ENCODE results near the gene AP1S1. TPM values are rescaled to one million over a fixed set of nuclear protein-coding genes. Genes with fewer than 3 reads are reported as not detected.
A peak's percentile ranks its signal among the peaks of the same experiment; 100 is the strongest.

Gene AP1S1
- total and polyA plus RNA-seq, 2 donors (not counting 1 experiment from before 2014, with no cell fraction given) = 10.3 to 16.3 TPM

DNA sequence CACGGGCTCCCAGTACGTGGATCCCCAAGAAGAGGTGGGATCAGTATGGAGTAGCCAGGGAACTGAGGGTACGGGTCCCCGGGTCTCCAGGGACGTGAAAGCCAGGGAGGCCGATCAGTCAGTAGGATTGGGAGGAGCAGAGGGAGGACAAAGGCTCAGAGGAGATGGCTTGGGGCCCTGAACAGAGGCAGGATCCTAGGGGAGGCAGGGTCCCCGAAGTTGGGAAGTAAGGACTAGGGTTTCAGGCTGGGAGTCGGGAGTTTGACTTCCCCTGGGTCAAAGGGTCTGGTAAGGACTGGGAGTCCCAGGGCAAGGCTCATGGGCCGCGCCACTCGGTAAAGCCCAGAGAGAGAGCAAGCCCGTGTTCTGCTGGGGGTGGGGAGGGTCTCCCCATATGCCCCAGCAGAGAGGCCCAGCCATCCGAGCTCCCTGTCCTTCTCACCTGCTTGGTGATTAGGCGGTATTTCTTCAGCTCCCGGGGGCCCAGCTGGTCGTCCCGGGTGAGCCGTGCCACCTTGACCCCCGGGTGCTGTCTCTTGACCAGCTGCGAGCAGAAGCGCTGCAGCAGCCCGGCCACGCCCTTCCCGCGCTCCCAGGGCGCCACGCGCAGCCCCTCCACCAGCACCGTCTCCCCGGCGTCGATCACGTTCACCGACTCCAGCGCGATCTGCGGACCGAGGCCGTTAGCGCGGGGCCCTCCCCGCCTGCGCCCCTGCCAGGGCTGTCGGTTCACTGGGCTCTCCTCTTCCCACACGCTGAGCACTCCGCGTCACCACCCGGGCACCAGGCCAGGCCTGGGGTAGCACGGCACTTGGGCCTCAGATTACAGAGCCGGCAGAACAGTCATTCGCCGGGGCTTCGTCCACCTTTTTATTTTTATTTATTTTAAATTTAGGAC is 18.8 kb downstream of the AP1S1 start:
- Mint-ChIP-seq H3K27ac (peak overlapping the region; percentile 56), H3K4me3 (peak overlapping the region; percentile 50), H3K27me3 (peaks cover 82% of the 10 kb centered on the region), H3K9me3 (ENCODE audit: insufficient read depth) (no peaks in the 10 kb centered on the region), H3K4me1 (peaks cover 44% of the 10 kb centered on the region)
- Histone ChIP-seq H3K79me2 (ENCODE audit: control insufficient read depth, insufficient read depth, low read length) (no peaks in the 10 kb centered on the region), H3K9me3 (ENCODE audit: control extremely low read depth in 1 of 3, control insufficient read depth in 2 of 3, insufficient read depth in 1 of 3, low read length in 2 of 3) (peaks cover 0 to 51% (median 1%) of the 10 kb centered on the region in 3 donors), H3K4me1 (ENCODE audit: control insufficient read depth in 2 of 2, insufficient read depth in 2 of 2, low read length in 2 of 2) (peaks cover 53 to 59% of the 10 kb centered on the region in 2 donors), H3K27ac (ENCODE audit: low read length in 2 of 2) (no peak overlapping the region), H4K20me1 (ENCODE audit: control insufficient read depth, insufficient read depth, low read length, poor library complexity, severe bottlenecking) (no peaks in the 10 kb centered on the region), H3K4me3 (ENCODE audit: control extremely low read depth in 1 of 5, extremely low read depth in 1 of 5, insufficient read depth in 1 of 5, low read depth in 2 of 5, low read length in 4 of 5) (peak overlapping the region in 1 of 5 experiments; percentile 23), H3K27me3 (replicated peaks in 1 of 4; ENCODE audit: control extremely low read depth in 1 of 4, control insufficient read depth in 3 of 4, insufficient read depth in 4 of 4, low read length in 3 of 4) (peaks cover 0 to 100% (median 84%) of the 10 kb centered on the region in 4 experiments), H3K9ac (ENCODE audit: low read length) (no peak overlapping the region), H2AFZ (ENCODE audit: insufficient read depth, low read depth, low read length, poor library complexity, severe bottlenecking) (no peak overlapping the region), H3K36me3 (replicated peaks in 1 of 2; ENCODE audit: control extremely low read depth in 1 of 2, control insufficient read depth in 1 of 2, extremely low read depth in 1 of 2, insufficient read depth in 2 of 2, low read length in 1 of 2) (no peaks in the 10 kb centered on the region), H3K4me2 (replicated peaks; ENCODE audit: low read depth, low read length, poor library complexity, severe bottlenecking) (peak overlapping the region; percentile 56)
- 6% methylated on average over 46 of the region's 53 CpGs for WGBS (ENCODE audit: insufficient coverage)
- intact Hi-C loops (cut with micrococcal nuclease) = no loop called here
- POLR2A ChIA-PET = no interaction called here
- CTCF ChIA-PET = interaction anchor here (0.9 to 1.3 kb wide), 3 partner anchors 8 to 283 kb away, joined by 3 to 7 read pairs (median 3); partner anchors contain the start of genes UFSP1 and VGF
- ATAC-seq (ENCODE audit: low read depth) = no peak
- TF ChIP-seq, protein P1, sequence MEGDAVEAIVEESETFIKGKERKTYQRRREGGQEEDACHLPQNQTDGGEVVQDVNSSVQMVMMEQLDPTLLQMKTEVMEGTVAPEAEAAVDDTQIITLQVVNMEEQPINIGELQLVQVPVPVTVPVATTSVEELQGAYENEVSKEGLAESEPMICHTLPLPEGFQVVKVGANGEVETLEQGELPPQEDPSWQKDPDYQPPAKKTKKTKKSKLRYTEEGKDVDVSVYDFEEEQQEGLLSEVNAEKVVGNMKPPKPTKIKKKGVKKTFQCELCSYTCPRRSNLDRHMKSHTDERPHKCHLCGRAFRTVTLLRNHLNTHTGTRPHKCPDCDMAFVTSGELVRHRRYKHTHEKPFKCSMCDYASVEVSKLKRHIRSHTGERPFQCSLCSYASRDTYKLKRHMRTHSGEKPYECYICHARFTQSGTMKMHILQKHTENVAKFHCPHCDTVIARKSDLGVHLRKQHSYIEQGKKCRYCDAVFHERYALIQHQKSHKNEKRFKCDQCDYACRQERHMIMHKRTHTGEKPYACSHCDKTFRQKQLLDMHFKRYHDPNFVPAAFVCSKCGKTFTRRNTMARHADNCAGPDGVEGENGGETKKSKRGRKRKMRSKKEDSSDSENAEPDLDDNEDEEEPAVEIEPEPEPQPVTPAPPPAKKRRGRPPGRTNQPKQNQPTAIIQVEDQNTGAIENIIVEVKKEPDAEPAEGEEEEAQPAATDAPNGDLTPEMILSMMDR (IDR thresholded peaks at IDR 0.05) = no peak
- TF ChIP-seq EZH2 (IDR thresholded peaks at IDR 0.05; ENCODE audit: borderline replicate concordance, insufficient read depth, low read depth, low read length, poor library complexity, severe bottlenecking) = no peak
- peak; percentile 41 for DNase-seq
